Endothelial cell of umbilical vein (primary cell): ENCODE measurements around the gene RYR2.

Source experiments
- CTCF ChIP-seq, 2 donors: IDR thresholded peaks; 1 replicate in 1 of 2; 2 replicates in 1 of 2; pipeline ENCODE4 v1.5.1; 2011; ENCODE audit warnings: low read length in 2 of 2, mild to moderate bottlenecking in 2 of 2, moderate library complexity in 2 of 2, control low read depth in 1 of 2, inconsistent platforms in 1 of 2, low read depth in 1 of 2; ENCODE audit not compliant: insufficient read depth in 1 of 2; ENCODE audit errors: extremely low read depth in 1 of 2
- EZH2 ChIP-seq: IDR thresholded peaks from 2 replicates; pipeline ENCODE4 v1.6.1; 2012; ENCODE audit warnings: borderline replicate concordance, low read depth, mild to moderate bottlenecking, moderate library complexity, low read length, inconsistent platforms; ENCODE audit not compliant: severe bottlenecking
- GATA2 ChIP-seq: IDR thresholded peaks from 2 replicates; pipeline ENCODE4 v1.7.0; 2011; ENCODE audit warnings: low read depth, mild to moderate bottlenecking, moderate library complexity, mixed read lengths, low read length; ENCODE audit not compliant: insufficient read length, insufficient read depth
- JUN ChIP-seq: IDR thresholded peaks from 2 replicates; pipeline ENCODE4 v1.6.1; 2011; ENCODE audit warnings: borderline replicate concordance, low read depth; ENCODE audit not compliant: insufficient read length, insufficient read depth
- MAX ChIP-seq: IDR thresholded peaks from 2 replicates; pipeline ENCODE4 v1.6.1; 2011; ENCODE audit not compliant: insufficient read depth, insufficient read length
- MYC ChIP-seq: IDR thresholded peaks from one replicate; pipeline ENCODE4 v1.6.1; 2011; ENCODE audit warnings: mild to moderate bottlenecking, low read depth, low read length
- POLR2A ChIP-seq: IDR thresholded peaks from 2 replicates; pipeline ENCODE4 v1.6.1; 2012; ENCODE audit warnings: low read depth, mild to moderate bottlenecking, control low read depth, low read length
- POLR2AphosphoS5 ChIP-seq: IDR thresholded peaks from 2 replicates; pipeline ENCODE4 v1.6.1; 2012; ENCODE audit warnings: low read depth, mild to moderate bottlenecking, control low read depth, low read length, moderate library complexity; ENCODE audit not compliant: insufficient read depth

- no peak for TF ChIP-seq CTCF (IDR thresholded peaks at IDR 0.05; ENCODE audit: extremely low read depth in 1 of 2, insufficient read depth in 1 of 2, low read depth in 1 of 2, low read length in 2 of 2)
- no peak for TF ChIP-seq POLR2AphosphoS5
- TF ChIP-seq EZH2: no peak
- no peak for TF ChIP-seq POLR2A
- TF ChIP-seq MAX: no peak
- no peak for TF ChIP-seq MYC
- TF ChIP-seq JUN: no peak
- no peak for TF ChIP-seq GATA2
Observed at GRCh38 chr1:237566581-237566980, 524.6 kb downstream of the RYR2 start.
